Duodenal mucosa (tissue), 2 donors: ENCODE results near the gene RGMA.

Source experiments
- H3K27ac ChIP-seq: one replicate; pipeline ENCODE4 v1.7.0; 2013; ENCODE audit warnings: low read depth, low read length
- H3K27me3 ChIP-seq, 2 donors: one replicate each; pipeline ENCODE4 v1.7.0; 2013; ENCODE audit warnings: low read length in 2 of 2, control low read depth in 1 of 2; ENCODE audit not compliant: insufficient read depth in 2 of 2, control insufficient read depth in 1 of 2
- H3K36me3 ChIP-seq, 2 donors: one replicate each; pipeline ENCODE4 v1.7.0; 2013; ENCODE audit warnings: low read length in 2 of 2, control low read depth in 1 of 2; ENCODE audit not compliant: insufficient read depth in 2 of 2, control insufficient read depth in 1 of 2
- H3K4me1 ChIP-seq, 2 donors: one replicate each; pipeline ENCODE4 v1.7.0; 2013; ENCODE audit warnings: low read length in 2 of 2, control low read depth in 1 of 2; ENCODE audit not compliant: insufficient read depth in 2 of 2, control insufficient read depth in 1 of 2
- H3K4me3 ChIP-seq, 2 donors: one replicate each; pipeline ENCODE4 v1.7.0; 2013; ENCODE audit warnings: low read length in 2 of 2, low read depth in 1 of 2
- H3K9ac ChIP-seq, 2 donors: one replicate each; pipeline ENCODE4 v1.7.0; 2013; ENCODE audit warnings: low read length in 2 of 2, low read depth in 1 of 2
- H3K9me3 ChIP-seq, 2 donors: one replicate each; pipeline ENCODE4 v1.7.0; 2013; ENCODE audit warnings: low read length in 2 of 2, control low read depth in 1 of 2; ENCODE audit not compliant: control insufficient read depth in 1 of 2

RGMA gene

DNA sequence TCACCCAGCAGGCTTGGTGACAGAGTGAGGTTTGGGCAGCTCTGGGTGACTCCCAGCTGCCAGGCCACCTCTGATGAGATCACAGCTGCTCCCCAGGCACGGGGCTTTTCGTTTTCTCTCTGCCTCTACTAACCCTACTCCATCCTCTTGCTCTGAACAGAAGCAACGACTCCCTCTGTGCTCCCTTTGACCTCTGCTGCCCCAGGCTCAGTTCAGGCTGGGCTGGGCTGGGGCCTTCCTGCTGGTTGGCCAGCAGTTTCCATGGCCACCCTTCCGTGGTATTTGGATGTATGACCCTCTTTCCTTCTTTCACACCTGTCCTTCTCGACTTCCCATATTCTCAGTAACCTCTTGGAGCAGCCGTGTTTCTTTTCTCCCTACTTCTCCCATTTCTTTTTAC lies 8.6 kb downstream of the RGMA start:
- Histone ChIP-seq H3K27ac (no peak overlapping the region), H3K9ac (no peak overlapping the region), H3K4me3 (no peak overlapping the region), H3K27me3 (peaks cover 13 to 21% of the 10 kb centered on the region in 2 donors), H3K36me3 (no peaks in the 10 kb centered on the region), H3K9me3 (no peaks in the 10 kb centered on the region), H3K4me1 (no peaks in the 10 kb centered on the region)

- Histone ChIP-seq H3K27me3 (peaks cover 26 to 35% of the 10 kb centered on the region in 2 donors), H3K4me3 (no peak overlapping the region), H3K9ac (no peak overlapping the region), H3K36me3 (no peaks in the 10 kb centered on the region), H3K4me1 (no peaks in the 10 kb centered on the region), H3K27ac (no peak overlapping the region), H3K9me3 (no peaks in the 10 kb centered on the region)
These were observed 12.1 kb downstream of the RGMA start for GRCh38 chr15:93076875-93077274.

DNA sequence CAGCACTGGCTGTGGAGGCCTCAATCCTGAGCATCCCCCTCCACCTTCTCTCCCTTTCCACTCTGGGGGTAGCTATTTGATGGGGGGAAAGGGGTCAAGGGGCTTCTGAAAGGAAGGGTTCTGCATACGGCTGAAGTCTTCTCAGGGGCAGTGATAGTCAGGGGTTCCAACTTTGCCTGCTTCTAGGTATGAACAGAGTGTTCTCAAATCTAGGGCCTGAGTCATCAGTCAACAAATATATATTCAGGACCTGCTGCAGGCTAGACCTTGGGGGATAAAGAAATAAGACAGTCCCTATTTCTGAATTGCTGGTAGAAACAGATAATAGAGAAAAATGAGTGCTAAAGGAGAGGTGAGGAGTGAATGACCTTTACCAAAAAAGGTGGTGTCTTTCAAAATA lies 12.8 kb downstream of the RGMA start:
- Histone ChIP-seq H3K4me3 (no peak overlapping the region), H3K9me3 (no peaks in the 10 kb centered on the region), H3K9ac (no peak overlapping the region), H3K4me1 (no peaks in the 10 kb centered on the region), H3K27me3 (peaks cover 33 to 41% of the 10 kb centered on the region in 2 donors), H3K27ac (no peak overlapping the region), H3K36me3 (no peaks in the 10 kb centered on the region)

DNA sequence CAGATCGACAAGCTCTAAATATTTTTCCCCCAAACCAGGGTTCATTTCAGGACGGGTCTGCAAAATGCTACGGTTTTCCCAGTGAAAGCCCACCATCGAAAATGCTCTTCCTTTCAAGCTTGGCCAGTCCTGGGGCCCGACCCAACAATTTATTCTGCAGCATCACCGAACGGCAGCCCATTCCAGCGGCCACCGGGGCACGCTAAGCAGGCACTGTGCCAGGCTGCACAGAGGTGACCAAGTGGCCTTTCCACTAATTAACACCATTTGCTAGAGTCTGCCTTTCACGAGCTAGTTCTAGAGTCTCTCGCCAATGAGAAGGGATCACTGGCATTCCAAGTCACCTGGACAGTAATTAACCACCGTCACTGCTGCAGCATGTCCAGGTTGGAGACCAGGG lies 14.4 kb downstream of the RGMA start:
- Histone ChIP-seq H3K9ac (no peak overlapping the region), H3K4me1 (no peaks in the 10 kb centered on the region), H3K27ac (no peak overlapping the region)

DNA sequence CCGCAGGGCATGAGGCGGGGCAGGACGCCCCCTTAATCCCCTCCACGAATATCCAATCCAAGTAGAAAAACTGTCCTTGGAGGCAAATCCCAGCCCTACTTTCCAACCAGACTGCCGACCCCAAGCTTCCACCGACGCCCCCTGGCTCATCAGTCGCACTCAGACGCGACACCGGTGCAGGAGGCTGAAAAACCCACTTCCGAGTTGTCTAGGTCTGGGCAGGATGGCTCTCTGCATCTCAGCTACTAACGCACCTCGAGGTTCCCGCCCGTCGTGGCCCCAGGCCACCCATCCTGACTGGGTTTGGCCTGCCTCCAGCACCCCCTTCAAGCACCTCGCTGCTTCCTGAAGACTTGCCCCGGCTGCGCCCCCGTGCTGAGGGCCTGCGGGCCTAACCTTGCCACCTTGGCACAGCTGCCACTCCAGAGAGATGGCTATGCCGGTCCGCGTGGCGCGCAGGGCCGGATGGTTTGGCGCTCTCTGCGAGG lies 15.5 kb downstream of the RGMA start:
- no peaks in the 10 kb centered on the region for H3K36me3 ChIP-seq
- peaks cover 34 to 42% of the 10 kb centered on the region in 2 donors for H3K27me3 ChIP-seq
- H3K4me3 ChIP-seq, result peak overlapping the region in 1 of 2 donors; percentile 18
- no peak overlapping the region for H3K27ac ChIP-seq
- H3K9me3 ChIP-seq, result no peaks in the 10 kb centered on the region
- H3K9ac ChIP-seq, result no peak overlapping the region
- H3K4me1 ChIP-seq, result no peaks in the 10 kb centered on the region

More for the DNA sequence above, 14.4 kb downstream of the RGMA start:
- H3K36me3 ChIP-seq, result no peaks in the 10 kb centered on the region
- H3K9me3 ChIP-seq, result no peaks in the 10 kb centered on the region
- no peak overlapping the region for H3K4me3 ChIP-seq
- H3K27me3 ChIP-seq, result peaks cover 34 to 42% of the 10 kb centered on the region in 2 donors

DNA sequence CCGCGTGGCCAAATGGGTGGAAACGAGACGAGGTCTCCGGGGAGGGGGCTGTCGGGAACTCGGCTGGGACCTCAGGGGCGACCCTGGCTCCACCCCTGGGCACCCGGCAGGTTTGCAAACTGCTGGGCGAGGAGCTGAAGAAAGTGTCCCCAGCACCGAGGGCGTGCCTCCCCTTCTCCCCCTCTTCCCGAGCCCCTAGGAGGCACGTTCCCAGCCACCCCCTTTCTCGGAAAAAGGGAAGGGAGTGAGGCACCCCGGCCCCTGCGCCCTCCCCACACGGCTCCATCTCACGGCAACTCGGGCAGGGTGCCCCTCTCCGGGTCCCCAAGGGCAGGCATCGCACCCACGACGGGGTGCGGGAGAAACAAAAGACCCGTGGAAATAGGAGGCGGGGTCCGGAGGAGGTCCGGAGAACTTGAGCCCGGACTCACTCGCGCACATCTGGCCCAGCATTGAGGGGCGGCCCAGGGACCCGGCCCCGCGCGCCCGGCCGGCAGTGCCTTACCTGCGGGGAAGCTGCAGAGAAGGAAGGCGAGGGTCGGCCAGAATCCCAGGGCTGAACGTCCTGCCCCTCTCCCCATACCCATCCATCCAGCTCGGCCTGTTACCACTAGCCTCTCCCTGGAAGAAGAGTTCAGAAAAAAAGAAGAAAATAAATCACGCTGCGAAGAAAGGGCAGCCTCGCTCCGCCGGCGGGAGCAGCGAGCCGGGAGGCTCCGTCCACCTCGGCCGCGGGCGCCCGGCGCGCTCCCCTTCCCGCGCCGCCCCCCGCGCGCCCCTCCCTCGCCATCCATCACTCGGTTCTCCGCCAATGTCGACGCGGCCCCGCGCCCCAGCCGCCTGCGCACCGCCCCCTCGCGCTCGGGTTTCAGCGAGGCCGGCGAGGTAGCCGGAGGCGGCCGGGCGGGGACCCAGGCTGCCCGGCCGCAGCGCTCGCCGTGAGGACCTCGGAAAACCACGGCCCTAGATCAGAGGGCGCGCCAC lies 16.3 kb downstream of the RGMA start:
- Histone ChIP-seq H3K27ac (no peak overlapping the region), H3K27me3 (peaks cover 34 to 38% of the 10 kb centered on the region in 2 donors), H3K4me1 (no peaks in the 10 kb centered on the region), H3K4me3 (peak overlapping the region; percentile 44 to 53), H3K36me3 (no peaks in the 10 kb centered on the region), H3K9ac (no peak overlapping the region), H3K9me3 (no peaks in the 10 kb centered on the region)

- H3K27me3 ChIP-seq, result peaks cover 33 to 38% of the 10 kb centered on the region in 2 donors
- H3K4me3 ChIP-seq, result peak overlapping the region; percentile 44 to 53
- no peaks in the 10 kb centered on the region for H3K4me1 ChIP-seq
- H3K9me3 ChIP-seq, result no peaks in the 10 kb centered on the region
- H3K36me3 ChIP-seq, result no peaks in the 10 kb centered on the region
- no peak overlapping the region for H3K9ac ChIP-seq
- H3K27ac ChIP-seq, result no peak overlapping the region
These were observed 17.0 kb downstream of the RGMA start for GRCh38 chr15:93072011-93072410.

DNA sequence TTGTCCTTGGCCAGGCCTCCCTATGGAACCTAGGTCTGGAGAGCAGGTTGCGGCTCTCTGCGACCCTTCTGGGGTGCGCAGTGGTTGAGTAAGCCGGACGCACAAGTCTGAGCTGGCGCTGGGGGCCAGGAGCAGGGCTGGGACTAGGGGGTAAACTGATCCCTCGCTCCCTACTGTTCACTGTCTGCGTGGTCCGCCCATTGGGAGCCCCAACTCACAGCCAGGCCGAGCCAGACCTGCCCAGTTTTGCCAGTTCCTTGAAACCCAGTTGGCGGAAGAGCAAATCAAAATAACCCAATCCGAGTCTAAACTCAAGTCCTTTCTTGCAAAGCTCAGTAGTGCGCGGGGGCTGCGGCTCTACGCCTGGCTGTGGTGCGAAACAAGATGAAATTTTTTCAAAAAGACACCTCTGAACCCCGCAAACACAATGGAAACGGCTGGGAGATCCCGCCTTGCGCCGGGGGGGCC lies 17.5 kb downstream of the RGMA start:
- Histone ChIP-seq H3K9me3 (no peaks in the 10 kb centered on the region), H3K4me3 (peak overlapping the region; percentile 44 to 53), H3K27me3 (peaks cover 30 to 38% of the 10 kb centered on the region in 2 donors), H3K27ac (no peak overlapping the region), H3K4me1 (no peaks in the 10 kb centered on the region), H3K36me3 (no peaks in the 10 kb centered on the region), H3K9ac (no peak overlapping the region)

GRCh38 chr15:93070551-93071296 lies 18.3 kb downstream of the RGMA start:
- Histone ChIP-seq H3K9me3 (no peaks in the 10 kb centered on the region), H3K4me1 (no peaks in the 10 kb centered on the region), H3K9ac (no peak overlapping the region), H3K27ac (no peak overlapping the region), H3K27me3 (peaks cover 30 to 38% of the 10 kb centered on the region in 2 donors), H3K4me3 (peak overlapping the region in 1 of 2 donors; percentile 53), H3K36me3 (no peaks in the 10 kb centered on the region)

GRCh38 chr15:93070132-93070531 lies 18.9 kb downstream of the RGMA start:
- Histone ChIP-seq H3K27ac (no peak overlapping the region), H3K4me3 (no peak overlapping the region), H3K9ac (no peak overlapping the region)

More at GRCh38 chr15:93070132-93070531, 18.9 kb downstream of the RGMA start:
- Histone ChIP-seq H3K27me3 (peaks cover 30 to 38% of the 10 kb centered on the region in 2 donors), H3K9me3 (no peaks in the 10 kb centered on the region), H3K4me1 (no peaks in the 10 kb centered on the region), H3K36me3 (no peaks in the 10 kb centered on the region)
